SK-N-SH (cell line): Measurements from ENCODE around the gene POU2AF2. TPM values are rescaled to one million over a fixed set of nuclear protein-coding genes. Genes with fewer than 3 reads are reported as not detected.

Experiments used
- CTCF ChIA-PET: fragments of 300-600, 350-600 bp; formaldehyde crosslinking; extraction: SDS; loops from one replicate; lab custom pipeline; 2021; lab: Yijun Ruan, JAX
- POLR2A ChIA-PET: fragments of 350-600 bp; sonication (Branson Sonifier 250); formaldehyde crosslinking; extraction: SDS; loops from one replicate; lab custom pipeline; 2020; ENCODE audit warnings: antibody characterized with exemption, inconsistent platforms; lab: Yijun Ruan, JAX
- DNase-seq: peaks from one replicate; pipeline ENCODE4 v3.0.0; 2012
- H2AFZ ChIP-seq: fragments of 200-600 bp; sonication (generic); 2 replicates; pipeline ENCODE4 v1.8.1; 2016; ENCODE audit warnings: antibody characterized with exemption, mild to moderate bottlenecking, low read depth
- H3F3A ChIP-seq: fragments of 200-600 bp; sonication (generic); replicated peaks from 2 replicates; pipeline ENCODE3; 2016; ENCODE audit warnings: antibody characterized with exemption, mild to moderate bottlenecking; ENCODE audit not compliant: insufficient read depth
- H3K27ac ChIP-seq, 2 experiments: fragments of 200-500 bp in 1 of 2; fragments of 200-600 bp in 1 of 2; sonication (Bioruptor generic) in 1 of 2; sonication (generic), shearing (Covaris generic) in 1 of 2; 2 replicates each; pipeline versions ENCODE4 v1.5.1 to v1.6.1; 2014 to 2016; ENCODE audit warnings: low read depth in 2 of 2, inconsistent platforms in 1 of 2, low read length in 1 of 2, mild to moderate bottlenecking in 1 of 2, mixed read lengths in 1 of 2
- H3K27me3 ChIP-seq: fragments of 200-600 bp; sonication (generic), shearing (Covaris generic); 2 replicates; pipeline ENCODE4 v1.6.1; 2016; ENCODE audit warnings: mixed run types; ENCODE audit not compliant: insufficient read depth
- H3K36me3 ChIP-seq, 2 experiments: fragments of 200-500 bp in 1 of 2; fragments of 200-600 bp in 1 of 2; sonication (Bioruptor generic) in 1 of 2; sonication (generic) in 1 of 2; replicated peaks in 1 of 2; 2 replicates each; pipeline versions ENCODE3 to v1.5.1; 2014 to 2016; ENCODE audit warnings: low read length in 1 of 2, mild to moderate bottlenecking in 1 of 2; ENCODE audit not compliant: insufficient read depth in 2 of 2, control insufficient read depth in 1 of 2
- H3K4me1 ChIP-seq, 2 experiments: fragments of 200-500 bp in 1 of 2; fragments of 200-600 bp in 1 of 2; sonication (Bioruptor generic) in 1 of 2; sonication (generic), shearing (Covaris generic) in 1 of 2; 2 replicates each; pipeline versions ENCODE4 v1.5.1 to v1.6.1; 2014 to 2016; ENCODE audit warnings: low read depth in 1 of 2, low read length in 1 of 2, mixed run types in 1 of 2; ENCODE audit not compliant: insufficient read depth in 2 of 2, control insufficient read depth in 1 of 2
- H3K4me2 ChIP-seq: fragments of 200-600 bp; sonication (generic), shearing (Covaris generic); 2 replicates; pipeline ENCODE4 v1.6.1; 2017; ENCODE audit warnings: mixed run types
- H3K4me3 ChIP-seq, 2 experiments: fragments of 200-500 bp in 1 of 2; fragments of 200-600 bp in 1 of 2; sonication (Bioruptor generic) in 1 of 2; sonication (generic), shearing (Covaris generic) in 1 of 2; 2 replicates each; pipeline versions ENCODE4 v1.5.1 to v1.8.1; 2014 to 2016; ENCODE audit warnings: low read depth in 2 of 2, inconsistent platforms in 1 of 2, low read length in 1 of 2, mild to moderate bottlenecking in 1 of 2, mixed read lengths in 1 of 2, moderate library complexity in 1 of 2
- H3K79me2 ChIP-seq: fragments of 200-600 bp; sonication (generic); 2 replicates; pipeline ENCODE4 v1.8.1; 2017; ENCODE audit warnings: mild to moderate bottlenecking; ENCODE audit not compliant: insufficient read depth
- H3K9ac ChIP-seq: fragments of 200-600 bp; sonication (generic); 2 replicates; pipeline ENCODE4 v1.6.1; 2017; ENCODE audit warnings: mixed run types
- H3K9me2 ChIP-seq: fragments of 200-600 bp; sonication (generic); 2 replicates; pipeline ENCODE4 v1.6.1; 2017; ENCODE audit warnings: mixed run types
- H3K9me3 ChIP-seq: fragments of 200-600 bp; sonication (generic); 2 replicates; pipeline ENCODE4 v1.6.1; 2017; ENCODE audit warnings: mixed run types, mild to moderate bottlenecking, moderate library complexity
- H4K20me1 ChIP-seq: fragments of 200-600 bp; sonication (generic); 2 replicates; pipeline ENCODE4 v1.6.1; 2017; ENCODE audit warnings: mild to moderate bottlenecking, mixed run types; ENCODE audit not compliant: insufficient read depth
- CHD2 ChIP-seq: fragments of 150-350 bp; IDR thresholded peaks from 2 replicates; pipeline ENCODE4 v1.6.1; 2018; ENCODE audit warnings: low read length; ENCODE audit not compliant: partially characterized antibody
- CTCF ChIP-seq: fragments of 200-600 bp; sonication (generic); IDR thresholded peaks from 2 replicates; pipeline ENCODE4 v1.6.1; 2017; ENCODE audit warnings: antibody characterized with exemption, mild to moderate bottlenecking, moderate library complexity
- ELF1 ChIP-seq: IDR thresholded peaks from 2 replicates; pipeline ENCODE4 v1.4.0; 2012
- FOXM1 ChIP-seq: IDR thresholded peaks from 2 replicates; pipeline ENCODE4 v1.4.0; 2012; ENCODE audit warnings: low read depth, mild to moderate bottlenecking
- IRF3 ChIP-seq: fragments of 150-350 bp; IDR thresholded peaks from 2 replicates; pipeline ENCODE4 v1.6.1; 2016; ENCODE audit warnings: mild to moderate bottlenecking, low read depth, low read length
- MAX ChIP-seq: IDR thresholded peaks from 2 replicates; pipeline ENCODE4 v1.4.0; 2012; ENCODE audit warnings: low read depth
- MXI1 ChIP-seq: IDR thresholded peaks from 2 replicates; pipeline ENCODE4 v1.6.1; 2012; ENCODE audit warnings: mild to moderate bottlenecking, low read depth, low read length, improper control_type of control experiment
- NFIC ChIP-seq: IDR thresholded peaks from 2 replicates; pipeline ENCODE4 v1.4.0; 2012; ENCODE audit warnings: borderline replicate concordance
- PBX3 ChIP-seq: IDR thresholded peaks from 2 replicates; pipeline ENCODE4; 2012
- POLR2AphosphoS5 ChIP-seq: IDR thresholded peaks from 2 replicates; pipeline ENCODE4 v1.6.1; 2012; ENCODE audit warnings: low read depth, low read length
- TEAD4 ChIP-seq: IDR thresholded peaks from 2 replicates; pipeline ENCODE4 v1.4.0; 2012; ENCODE audit warnings: mild to moderate bottlenecking, borderline replicate concordance; ENCODE audit not compliant: insufficient read depth
- USF1 ChIP-seq: IDR thresholded peaks from 2 replicates; pipeline ENCODE4 v1.4.0; 2012; ENCODE audit warnings: low read depth, borderline replicate concordance
- USF2 ChIP-seq: fragments of 150-350 bp; IDR thresholded peaks from 2 replicates; pipeline ENCODE4 v1.6.1; 2017; ENCODE audit warnings: antibody characterized with exemption, low read length, low read depth, borderline replicate concordance
- YY1 ChIP-seq: IDR thresholded peaks from 2 replicates; pipeline ENCODE4 v1.4.0; 2012; ENCODE audit warnings: low read depth, mild to moderate bottlenecking
- WGBS: methylation state at CpG from one replicate; pipeline ENCODE4 v1.1.6; 2017; ENCODE audit warnings: low lambda C conversion rate; 5-methylcytosine and 5-hydroxymethylcytosine counted together
- polyA plus RNA-seq, 3 experiments: library from polyadenylated mRNA; depleted of rRNA; stranded (reverse); fragments of >200 nt; gene quantifications; 2 replicates each; pipeline ENCODE4 v1.2.3, GENCODE V29; 2012

Gene POU2AF2
- polyA plus RNA-seq, 1 of the 3 experiments (the other 2 are of a cell fraction) = 0.15 TPM

GRCh38 chr11:111300569-111300968 is 55.0 kb downstream of the POU2AF2 start:
- Histone ChIP-seq H3K9me2 (no peaks in the 10 kb centered on the region), H3K9me3 (no peaks in the 10 kb centered on the region), H4K20me1 (no peaks in the 10 kb centered on the region), H3K79me2 (no peaks in the 10 kb centered on the region), H3K36me3 (no peaks in the 10 kb centered on the region), H2AFZ (no peak overlapping the region), H3K4me1 (peaks cover 5% of the 10 kb centered on the region in 2 experiments; a peak in 2 of 4 replicates), H3K9ac (no peak overlapping the region), H3K27ac (no peak overlapping the region), H3F3A (no peaks in the 10 kb centered on the region), H3K4me3 (no peak overlapping the region), H3K27me3 (peaks cover 27% of the 10 kb centered on the region; the same call in 1 of the 2 replicates), H3K4me2 (no peak overlapping the region)
- TF ChIP-seq IRF3 (no peak), TEAD4 (no peak), FOXM1 (no peak), CHD2 (no peak), MAX (no peak), YY1 (no peak), MXI1 (no peak), PBX3 (no peak), USF2 (no peak), POLR2AphosphoS5 (no peak), ELF1 (no peak), USF1 (no peak), NFIC (no peak), CTCF (no peak)
- ChIA-PET CTCF (interaction anchor here (0.8 to 7.0 kb wide), 5 partner anchors 11 to 146 kb away, joined by 3 to 57 read pairs (median 22); no protein-coding TSS in a partner anchor), POLR2A (no interaction called here)
- 85% methylated on average over 9 of the region's 9 CpGs for WGBS
- no peak for DNase-seq
